HepG2 (cell line): ENCODE data around the gene MBLAC1. TPM values are rescaled to one million over a fixed set of nuclear protein-coding genes. Genes with fewer than 3 reads are reported as not detected.
A peak's percentile ranks its signal among the peaks of the same experiment; 100 is the strongest.

ENCODE experiments used
- ADNP ChIP-seq: sonication (generic); formaldehyde crosslinking; IDR thresholded peaks from 2 replicates; pipeline ENCODE4 v1.4.0; 2020; ENCODE audit warnings: missing genetic modification reagents
- ASH2L ChIP-seq: fragments of 300-600, 200-600 bp; sonication (generic); IDR thresholded peaks from 2 replicates; pipeline ENCODE4 v1.7.0; 2017; ENCODE audit warnings: low read depth, mild to moderate bottlenecking, moderate library complexity, mixed read lengths, low read length; ENCODE audit not compliant: insufficient read length
- CHCHD3 ChIP-seq: sonication (generic); formaldehyde crosslinking; IDR thresholded peaks from 2 replicates; pipeline ENCODE4 v1.8.0; 2022; ENCODE audit warnings: mild to moderate bottlenecking, missing genetic modification reagents, moderate library complexity
- CHD4 ChIP-seq: fragments of 200-600 bp; sonication (generic); IDR thresholded peaks from 2 replicates; pipeline ENCODE4 v1.7.0; 2017; ENCODE audit warnings: mild to moderate bottlenecking, low read length, borderline replicate concordance
- ESRRA ChIP-seq: sonication (generic); formaldehyde crosslinking; IDR thresholded peaks from 2 replicates; pipeline ENCODE4 v1.5.1; 2020; ENCODE audit warnings: mild to moderate bottlenecking, low read depth, missing genetic modification reagents
- FOXA3 ChIP-seq: IDR thresholded peaks from 2 replicates; pipeline ENCODE4 v1.6.1; 2016; ENCODE audit warnings: missing genetic modification reagents, missing compliant biosample characterization
- FOXP1 ChIP-seq, 2 experiments: fragments of 450-650 bp in 1 of 2; IDR thresholded peaks; 2 replicates each; pipeline ENCODE4 v1.6.1; 2017 to 2018; ENCODE audit warnings: antibody characterized with exemption in 1 of 2
- KMT2B ChIP-seq: IDR thresholded peaks from 2 replicates; pipeline ENCODE4 v1.6.1; 2016; ENCODE audit warnings: missing genetic modification reagents, missing compliant biosample characterization
- MAFF ChIP-seq: IDR thresholded peaks from 2 replicates; pipeline ENCODE4 v1.6.1; 2011; ENCODE audit warnings: low read depth, low read length, improper control_type of control experiment
- MTF1 ChIP-seq: sonication (generic); formaldehyde crosslinking; IDR thresholded peaks from 2 replicates; pipeline ENCODE4 v1.5.0; 2020; ENCODE audit warnings: missing genetic modification reagents
- MXD3 ChIP-seq: IDR thresholded peaks from 2 replicates; pipeline ENCODE4 v1.6.1; 2016; ENCODE audit warnings: mild to moderate bottlenecking, missing biosample characterization, missing genetic modification reagents
- MXI1 ChIP-seq: IDR thresholded peaks from 3 replicates; pipeline ENCODE4 v1.6.1; 2012; ENCODE audit warnings: low read depth, low read length, inconsistent platforms, borderline replicate concordance
- NAIF1 ChIP-seq: sonication (generic); formaldehyde crosslinking; IDR thresholded peaks from 2 replicates; pipeline ENCODE4 v1.5.0; 2020; ENCODE audit warnings: mild to moderate bottlenecking, missing genetic modification reagents, borderline replicate concordance
- NFRKB ChIP-seq: fragments of 450-650 bp; IDR thresholded peaks from 2 replicates; pipeline ENCODE4 v1.6.1; 2017
- NFYB ChIP-seq: sonication (generic); formaldehyde crosslinking; IDR thresholded peaks from 2 replicates; pipeline ENCODE4 v1.4.0; 2020; ENCODE audit warnings: missing genetic modification reagents
- NR3C1 ChIP-seq: sonication (generic); formaldehyde crosslinking; IDR thresholded peaks from 2 replicates; pipeline ENCODE4 v1.4.0; 2020; ENCODE audit warnings: missing genetic modification reagents
- NRL ChIP-seq: sonication (generic); formaldehyde crosslinking; IDR thresholded peaks from 2 replicates; pipeline ENCODE4 v1.5.0; 2020; ENCODE audit warnings: missing genetic modification reagents, mild to moderate bottlenecking, moderate library complexity, borderline replicate concordance
- PITX1 ChIP-seq: sonication (generic); formaldehyde crosslinking; IDR thresholded peaks from 2 replicates; pipeline ENCODE4 v1.5.1; 2020; ENCODE audit warnings: mild to moderate bottlenecking, missing genetic modification reagents
- REPIN1 ChIP-seq: sonication (generic); formaldehyde crosslinking; IDR thresholded peaks from 2 replicates; pipeline ENCODE4 v1.8.0; 2022; ENCODE audit warnings: missing genetic modification reagents, low read depth, mild to moderate bottlenecking, borderline replicate concordance
- SIN3A ChIP-seq: IDR thresholded peaks from 2 replicates; pipeline ENCODE4 v1.6.1; 2011; ENCODE audit warnings: low read depth, mild to moderate bottlenecking, control low read depth, low read length, borderline replicate concordance
- SPEN ChIP-seq: sonication (generic); formaldehyde crosslinking; IDR thresholded peaks from 2 replicates; pipeline ENCODE4 v1.5.1; 2020; ENCODE audit warnings: low read depth, mild to moderate bottlenecking, missing genetic modification reagents
- TERF1 ChIP-seq: sonication (generic); formaldehyde crosslinking; IDR thresholded peaks from 2 replicates; pipeline ENCODE4 v1.8.0; 2022; ENCODE audit warnings: mild to moderate bottlenecking, missing genetic modification reagents, moderate library complexity
- TRIM24 ChIP-seq: sonication (generic); formaldehyde crosslinking; IDR thresholded peaks from 2 replicates; pipeline ENCODE4 v1.8.0; 2022; ENCODE audit warnings: mild to moderate bottlenecking, missing genetic modification reagents
- ZFP62 ChIP-seq: sonication (generic); formaldehyde crosslinking; IDR thresholded peaks from 2 replicates; pipeline ENCODE4 v1.4.0; 2020; ENCODE audit warnings: missing genetic modification reagents
- ZFYVE20 ChIP-seq: sonication (generic); formaldehyde crosslinking; IDR thresholded peaks from 2 replicates; pipeline ENCODE4 v1.8.0; 2023; ENCODE audit warnings: low read depth, mild to moderate bottlenecking, moderate library complexity, missing genetic modification reagents, borderline replicate concordance
- ZNF331 ChIP-seq: sonication (generic); formaldehyde crosslinking; IDR thresholded peaks from 2 replicates; pipeline ENCODE4 v1.4.0; 2020; ENCODE audit warnings: missing genetic modification reagents
- ZNF333 ChIP-seq: sonication (generic); formaldehyde crosslinking; IDR thresholded peaks from 2 replicates; pipeline ENCODE4 v1.4.0; 2020; ENCODE audit warnings: mild to moderate bottlenecking, missing genetic modification reagents, borderline replicate concordance
- ZNF773 ChIP-seq: sonication (generic); formaldehyde crosslinking; IDR thresholded peaks from 2 replicates; pipeline ENCODE4 v1.4.0; 2020; ENCODE audit warnings: missing genetic modification reagents, borderline replicate concordance
- polyA plus RNA-seq, 8 experiments: library from polyadenylated mRNA; depleted of rRNA in 3 of 8; stranded (reverse) in 7 of 8; unstranded in 1 of 8; fragments of >200 nt; fragmentation: Illumina TruSeq in 4 of 8; extraction: Trizol in 4 of 8; gene quantifications; 2 replicates each; pipeline versions ENCODE4 v1.2.1 to v1.2.3, GENCODE V29; 2011 to 2016; ENCODE audit warnings: low read depth in 4 of 8, missing spikeins in 1 of 8, mixed read lengths in 1 of 8; ENCODE audit not compliant: insufficient read depth in 1 of 8
- total RNA-seq, 5 experiments: library from RNA; depleted of rRNA; stranded (reverse); fragments of >200 nt; fragmentation: Illumina TruSeq; extraction: Trizol; gene quantifications; 2 replicates each; pipeline ENCODE4 v1.2.3, GENCODE V29; 2016; ENCODE audit warnings: low read depth in 1 of 5
- TF ChIP-seq, protein P1 (sequence below): sonication (generic); formaldehyde crosslinking; IDR thresholded peaks from 2 replicates; pipeline ENCODE4 v1.8.0; 2022; ENCODE audit warnings: missing genetic modification reagents, mild to moderate bottlenecking, inconsistent platforms, borderline replicate concordance

MBLAC1 gene
- total and polyA plus RNA-seq, 2 of the 13 experiments (the other 11 are each of a cell fraction or from before 2014, with no cell fraction given), result 0.79 to 2.1 TPM

GRCh38 chr7:100088621-100089457 lies 37.9 kb upstream of the MBLAC1 start, which contains the start of gene COPS6 (continued):
- TF ChIP-seq TRIM24 (CRISPR knock-in tag) (no peak), ZFYVE20 (CRISPR knock-in tag) (peak; percentile 78; the same call in 1 of the 2 replicates), CHD4 (no peak), MTF1 (CRISPR knock-in tag) (no peak; the same call in 1 of the 2 replicates), NFRKB (no peak), FOXA3 (CRISPR knock-in tag) (peak; percentile 54), ZFP62 (CRISPR knock-in tag) (no peak), FOXP1 (IDR thresholded peaks at IDR 0.05) (no peak), FOXP1 (CRISPR knock-in tag; IDR thresholded peaks at IDR 0.05) (no peak), TERF1 (CRISPR knock-in tag) (peak; percentile 85), MXD3 (CRISPR knock-in tag) (peak; percentile 88; the same call in 1 of the 2 replicates), MXI1 (peak; percentile 88; the same call in 1 of the 3 replicates), KMT2B (peak; percentile 90), NFYB (CRISPR knock-in tag) (no peak), PITX1 (CRISPR knock-in tag) (peak; percentile 52; the same call in 1 of the 2 replicates), ZNF331 (peak; percentile 79), ASH2L (peak; percentile 89), SPEN (CRISPR knock-in tag) (peak; percentile 97), NAIF1 (CRISPR knock-in tag) (0 out of 2 replicates have a peak, but pooled peaks have one; percentile 37), SIN3A (peak; percentile 78; the same call in 1 of the 2 replicates), MAFF (no peak), ZNF773 (peak; percentile 96), NR3C1 (CRISPR knock-in tag) (no peak), CHCHD3 (peak; percentile 98), ADNP (CRISPR knock-in tag) (no peak), ZNF333 (CRISPR knock-in tag) (no peak), ESRRA (CRISPR knock-in tag) (peak; percentile 82), NRL (peak; percentile 98), REPIN1 (CRISPR knock-in tag) (peak; percentile 85)
- TF ChIP-seq, protein P1, sequence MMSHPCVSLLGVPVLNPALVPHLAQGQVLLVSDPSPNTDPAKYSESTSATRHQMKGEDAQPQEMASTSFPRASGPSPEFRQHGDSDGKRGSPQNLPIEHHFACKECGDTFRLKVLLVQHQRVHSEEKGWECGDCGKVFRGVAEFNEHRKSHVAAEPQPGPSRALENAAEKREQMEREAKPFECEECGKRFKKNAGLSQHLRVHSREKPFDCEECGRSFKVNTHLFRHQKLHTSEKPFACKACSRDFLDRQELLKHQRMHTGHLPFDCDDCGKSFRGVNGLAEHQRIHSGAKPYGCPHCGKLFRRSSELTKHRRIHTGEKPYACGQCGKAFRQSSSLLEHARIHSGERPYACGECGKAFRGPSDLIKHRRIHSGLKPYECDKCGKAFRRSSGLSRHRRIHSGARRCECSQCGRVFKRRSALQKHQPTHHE, result peak; percentile 84
